Rectal smooth muscle tissue (tissue), 1 donor: ENCODE data around the gene SMG7.
"Not testable (repeated sequence)": the region's sequence is repeated elsewhere in the genome, so short reads cannot be mapped to it uniquely, and the experiment has no call there.

ENCODE experiments used
- H3K27ac ChIP-seq: one replicate; pipeline ENCODE4 v1.7.0; 2013; ENCODE audit warnings: low read depth, low read length, inconsistent platforms
- H3K27me3 ChIP-seq: one replicate; pipeline ENCODE4 v1.7.0; 2013; ENCODE audit warnings: low read length; ENCODE audit not compliant: control insufficient read depth, insufficient read depth
- H3K36me3 ChIP-seq: one replicate; pipeline ENCODE4 v1.7.0; 2013; ENCODE audit warnings: low read length; ENCODE audit not compliant: control insufficient read depth, insufficient read depth
- H3K4me1 ChIP-seq: one replicate; pipeline ENCODE4 v1.7.0; 2013; ENCODE audit warnings: low read length; ENCODE audit not compliant: control insufficient read depth, insufficient read depth
- H3K4me3 ChIP-seq: one replicate; pipeline ENCODE4 v1.7.0; 2013; ENCODE audit warnings: low read length
- H3K9ac ChIP-seq: one replicate; pipeline ENCODE4 v1.7.0; 2013; ENCODE audit warnings: low read length

Gene SMG7, protein sequence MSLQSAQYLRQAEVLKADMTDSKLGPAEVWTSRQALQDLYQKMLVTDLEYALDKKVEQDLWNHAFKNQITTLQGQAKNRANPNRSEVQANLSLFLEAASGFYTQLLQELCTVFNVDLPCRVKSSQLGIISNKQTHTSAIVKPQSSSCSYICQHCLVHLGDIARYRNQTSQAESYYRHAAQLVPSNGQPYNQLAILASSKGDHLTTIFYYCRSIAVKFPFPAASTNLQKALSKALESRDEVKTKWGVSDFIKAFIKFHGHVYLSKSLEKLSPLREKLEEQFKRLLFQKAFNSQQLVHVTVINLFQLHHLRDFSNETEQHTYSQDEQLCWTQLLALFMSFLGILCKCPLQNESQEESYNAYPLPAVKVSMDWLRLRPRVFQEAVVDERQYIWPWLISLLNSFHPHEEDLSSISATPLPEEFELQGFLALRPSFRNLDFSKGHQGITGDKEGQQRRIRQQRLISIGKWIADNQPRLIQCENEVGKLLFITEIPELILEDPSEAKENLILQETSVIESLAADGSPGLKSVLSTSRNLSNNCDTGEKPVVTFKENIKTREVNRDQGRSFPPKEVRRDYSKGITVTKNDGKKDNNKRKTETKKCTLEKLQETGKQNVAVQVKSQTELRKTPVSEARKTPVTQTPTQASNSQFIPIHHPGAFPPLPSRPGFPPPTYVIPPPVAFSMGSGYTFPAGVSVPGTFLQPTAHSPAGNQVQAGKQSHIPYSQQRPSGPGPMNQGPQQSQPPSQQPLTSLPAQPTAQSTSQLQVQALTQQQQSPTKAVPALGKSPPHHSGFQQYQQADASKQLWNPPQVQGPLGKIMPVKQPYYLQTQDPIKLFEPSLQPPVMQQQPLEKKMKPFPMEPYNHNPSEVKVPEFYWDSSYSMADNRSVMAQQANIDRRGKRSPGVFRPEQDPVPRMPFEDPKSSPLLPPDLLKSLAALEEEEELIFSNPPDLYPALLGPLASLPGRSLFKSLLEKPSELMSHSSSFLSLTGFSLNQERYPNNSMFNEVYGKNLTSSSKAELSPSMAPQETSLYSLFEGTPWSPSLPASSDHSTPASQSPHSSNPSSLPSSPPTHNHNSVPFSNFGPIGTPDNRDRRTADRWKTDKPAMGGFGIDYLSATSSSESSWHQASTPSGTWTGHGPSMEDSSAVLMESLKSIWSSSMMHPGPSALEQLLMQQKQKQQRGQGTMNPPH

GRCh38 chr1:183472488-183473216 is at the start of gene SMG7:
Gene SMG7 (plus strand): TSS chr1:183472499. CDS start chr1:183472621, 122 bp downstream.
- peaks cover 9% of the 10 kb centered on the region for H3K4me1 ChIP-seq
- H3K36me3 ChIP-seq = no peaks in the 10 kb centered on the region
- peak within 1 kb of the TSS; percentile 98 for H3K27ac ChIP-seq
- H3K27me3 ChIP-seq = no peaks in the 10 kb centered on the region
- H3K9ac ChIP-seq = peak within 1 kb of the TSS; percentile 93
- H3K4me3 ChIP-seq = peak within 1 kb of the TSS; percentile 99

- Histone ChIP-seq H3K4me3 (no peak overlapping the region), H3K4me1 (no peaks in the 10 kb centered on the region), H3K27me3 (no peaks in the 10 kb centered on the region), H3K9ac (no peak overlapping the region), H3K36me3 (no peaks in the 10 kb centered on the region), H3K27ac (no peak overlapping the region)
Measured at GRCh38 chr1:183423541-183423940, 48.8 kb upstream of the SMG7 start.

DNA sequence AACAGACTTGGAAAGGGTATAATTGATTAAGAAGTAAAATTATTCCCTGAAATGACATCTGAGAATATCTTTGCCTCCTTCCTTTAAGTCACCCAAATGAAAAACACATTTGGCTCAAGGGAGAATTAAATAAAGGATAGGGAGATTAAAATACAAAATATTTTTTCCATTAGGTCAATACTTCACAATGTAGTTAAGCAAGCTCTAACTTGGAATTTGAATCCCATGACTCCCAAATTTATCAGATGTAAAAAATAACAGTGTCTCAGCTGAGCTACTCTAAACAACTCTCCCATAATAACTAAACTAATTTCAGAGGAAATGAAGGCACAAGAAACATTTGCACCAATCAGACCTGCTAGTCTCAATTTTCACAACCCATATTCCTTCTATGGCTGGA is 47.6 kb upstream of the SMG7 start:
- Histone ChIP-seq H3K9ac (no peak overlapping the region), H3K4me3 (no peak overlapping the region), H3K27ac (no peak overlapping the region), H3K27me3 (peaks cover 3% of the 10 kb centered on the region), H3K4me1 (no peaks in the 10 kb centered on the region), H3K36me3 (no peaks in the 10 kb centered on the region)

GRCh38 chr1:183427591-183427990 is 44.7 kb upstream of the SMG7 start:
- not testable (repeated sequence) for H3K4me1 ChIP-seq, H3K4me3 ChIP-seq, H3K36me3 ChIP-seq, H3K27me3 ChIP-seq, H3K27ac ChIP-seq, H3K9ac ChIP-seq

GRCh38 chr1:183431840-183432547 is 40.3 kb upstream of the SMG7 start:
- H3K9ac ChIP-seq = no peak overlapping the region
- no peak overlapping the region for H3K4me3 ChIP-seq
- no peaks in the 10 kb centered on the region for H3K36me3 ChIP-seq
- no peak overlapping the region for H3K27ac ChIP-seq
- H3K27me3 ChIP-seq = peaks cover 3% of the 10 kb centered on the region
- no peaks in the 10 kb centered on the region for H3K4me1 ChIP-seq

DNA sequence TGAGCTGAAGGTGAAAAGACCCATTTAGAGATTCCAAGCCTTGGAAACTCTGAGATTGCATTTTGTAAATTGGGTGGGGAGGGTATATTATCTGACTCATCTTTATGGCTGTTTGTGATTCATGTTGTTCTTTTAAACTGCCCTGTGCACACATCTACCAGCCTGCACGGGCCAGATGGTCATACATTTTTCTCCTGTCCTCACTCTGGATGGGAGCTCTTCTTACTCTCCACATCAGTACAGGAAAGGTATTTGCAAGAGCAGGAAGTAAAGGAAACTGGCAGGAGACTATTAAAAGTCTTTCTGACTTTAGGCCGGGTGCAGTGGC is 39.8 kb upstream of the SMG7 start:
- H3K27ac ChIP-seq = no peak overlapping the region
- H3K9ac ChIP-seq = no peak overlapping the region
- no peaks in the 10 kb centered on the region for H3K4me1 ChIP-seq
- no peaks in the 10 kb centered on the region for H3K36me3 ChIP-seq
- peaks cover 3% of the 10 kb centered on the region for H3K27me3 ChIP-seq
- H3K4me3 ChIP-seq = no peak overlapping the region

- H3K27ac ChIP-seq = no peak overlapping the region
- no peaks in the 10 kb centered on the region for H3K36me3 ChIP-seq
- no peak overlapping the region for H3K9ac ChIP-seq
- H3K4me3 ChIP-seq = no peak overlapping the region
- peaks cover 3% of the 10 kb centered on the region for H3K27me3 ChIP-seq
- H3K4me1 ChIP-seq = no peaks in the 10 kb centered on the region
Measured at GRCh38 chr1:183433703-183434102, 38.6 kb upstream of the SMG7 start.

DNA sequence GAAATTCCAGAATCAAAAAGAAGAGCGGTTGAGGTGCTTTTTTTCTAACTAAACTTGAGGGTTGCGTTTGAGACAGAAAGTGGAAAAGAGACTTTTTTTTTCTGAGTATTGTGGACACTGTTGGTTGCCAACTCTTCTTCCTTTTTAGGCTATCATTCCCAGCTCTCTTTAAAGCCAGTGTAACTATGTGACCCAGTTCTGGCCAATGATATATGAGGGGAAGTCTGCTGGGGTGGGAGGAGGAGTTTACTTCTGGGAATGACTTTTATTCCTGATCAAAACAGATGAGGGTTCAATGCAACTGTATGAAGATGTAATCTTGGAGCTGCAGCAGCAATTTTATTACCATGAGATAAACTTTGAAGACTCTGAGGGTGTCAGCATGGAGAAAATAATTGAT is 36.8 kb upstream of the SMG7 start:
- no peak overlapping the region for H3K9ac ChIP-seq
- H3K27me3 ChIP-seq = no peaks in the 10 kb centered on the region
- no peaks in the 10 kb centered on the region for H3K4me1 ChIP-seq
- no peaks in the 10 kb centered on the region for H3K36me3 ChIP-seq
- no peak overlapping the region for H3K4me3 ChIP-seq
- no peak overlapping the region for H3K27ac ChIP-seq

- H3K27me3 ChIP-seq = no peaks in the 10 kb centered on the region
- H3K36me3 ChIP-seq = no peaks in the 10 kb centered on the region
- no peak overlapping the region for H3K27ac ChIP-seq
- H3K4me1 ChIP-seq = no peaks in the 10 kb centered on the region
- no peak overlapping the region for H3K9ac ChIP-seq
- H3K4me3 ChIP-seq = no peak overlapping the region
Measured at GRCh38 chr1:183438060-183438459, 34.2 kb upstream of the SMG7 start.

DNA sequence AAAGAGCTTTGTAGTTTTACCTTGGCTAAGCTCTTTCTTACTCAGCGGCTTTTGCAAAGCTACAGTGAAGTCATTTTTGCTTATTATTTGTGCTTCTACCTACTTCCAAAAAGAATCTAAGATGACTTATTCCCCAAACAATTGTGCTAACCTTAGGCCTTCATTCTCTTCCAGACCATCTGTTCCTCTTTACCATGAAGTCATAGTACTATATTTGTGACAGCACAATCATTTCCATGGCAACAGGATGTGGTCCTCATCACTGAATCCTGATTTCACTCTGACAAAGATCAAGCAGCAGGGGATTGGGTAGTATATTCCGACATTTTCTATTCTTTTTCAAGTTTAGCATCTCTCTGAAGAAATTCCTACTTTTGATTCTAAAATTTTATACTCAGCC is 29.3 kb upstream of the SMG7 start:
- Histone ChIP-seq H3K36me3 (no peaks in the 10 kb centered on the region), H3K4me3 (no peak overlapping the region), H3K27ac (no peak overlapping the region), H3K9ac (no peak overlapping the region), H3K4me1 (no peaks in the 10 kb centered on the region), H3K27me3 (no peaks in the 10 kb centered on the region)

GRCh38 chr1:183443466-183443865 is 28.8 kb upstream of the SMG7 start:
- H3K36me3 ChIP-seq = no peaks in the 10 kb centered on the region
- no peak overlapping the region for H3K27ac ChIP-seq
- H3K4me1 ChIP-seq = no peaks in the 10 kb centered on the region
- no peak overlapping the region for H3K9ac ChIP-seq
- no peak overlapping the region for H3K4me3 ChIP-seq
- H3K27me3 ChIP-seq = no peaks in the 10 kb centered on the region
